Astrocyte (in vitro differentiated cells and primary cell): ENCODE data around the gene ZNF14.

Experiments used
- EZH2 ChIP-seq: IDR thresholded peaks from 2 replicates; pipeline ENCODE4 v1.6.1; 2012; ENCODE audit warnings: mild to moderate bottlenecking, low read length, inconsistent platforms; ENCODE audit not compliant: insufficient read depth
- TF ChIP-seq, protein P1 (sequence below): IDR thresholded peaks from 2 replicates; pipeline ENCODE4 v1.5.1; 2011; ENCODE audit warnings: low read depth, mild to moderate bottlenecking, inconsistent platforms, low read length, moderate library complexity; ENCODE audit not compliant: insufficient read depth

DNA sequence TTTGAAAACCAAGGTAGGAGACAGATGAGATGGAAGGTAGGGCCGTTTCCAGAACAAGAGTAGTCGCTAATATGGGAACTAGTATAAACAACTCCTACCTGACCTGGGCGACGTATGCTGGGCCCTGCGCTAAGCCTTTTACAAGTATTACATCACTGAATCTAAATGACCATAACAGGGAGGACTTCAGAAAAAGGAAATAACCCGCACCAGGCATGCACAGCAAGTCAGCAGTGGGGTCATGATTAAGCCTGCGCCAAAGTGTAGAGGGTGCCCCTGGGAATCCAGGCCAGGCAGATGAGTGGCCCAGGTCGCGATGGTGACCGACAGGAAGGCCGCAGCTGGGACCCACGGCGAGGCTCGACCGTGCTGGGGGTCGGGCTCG is 70.0 kb downstream of the ZNF14 start:
- TF ChIP-seq, protein P1, sequence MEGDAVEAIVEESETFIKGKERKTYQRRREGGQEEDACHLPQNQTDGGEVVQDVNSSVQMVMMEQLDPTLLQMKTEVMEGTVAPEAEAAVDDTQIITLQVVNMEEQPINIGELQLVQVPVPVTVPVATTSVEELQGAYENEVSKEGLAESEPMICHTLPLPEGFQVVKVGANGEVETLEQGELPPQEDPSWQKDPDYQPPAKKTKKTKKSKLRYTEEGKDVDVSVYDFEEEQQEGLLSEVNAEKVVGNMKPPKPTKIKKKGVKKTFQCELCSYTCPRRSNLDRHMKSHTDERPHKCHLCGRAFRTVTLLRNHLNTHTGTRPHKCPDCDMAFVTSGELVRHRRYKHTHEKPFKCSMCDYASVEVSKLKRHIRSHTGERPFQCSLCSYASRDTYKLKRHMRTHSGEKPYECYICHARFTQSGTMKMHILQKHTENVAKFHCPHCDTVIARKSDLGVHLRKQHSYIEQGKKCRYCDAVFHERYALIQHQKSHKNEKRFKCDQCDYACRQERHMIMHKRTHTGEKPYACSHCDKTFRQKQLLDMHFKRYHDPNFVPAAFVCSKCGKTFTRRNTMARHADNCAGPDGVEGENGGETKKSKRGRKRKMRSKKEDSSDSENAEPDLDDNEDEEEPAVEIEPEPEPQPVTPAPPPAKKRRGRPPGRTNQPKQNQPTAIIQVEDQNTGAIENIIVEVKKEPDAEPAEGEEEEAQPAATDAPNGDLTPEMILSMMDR = no peak
- no peak for TF ChIP-seq EZH2
